Activated CD8-positive, alpha-beta T cell treated with anti-CD3 and anti-CD28 coated beads, Interleukin-2, amount 10 ng/mL, durations not matched to agents 7 days and 5 days (primary cell): ENCODE results near the gene PLA2G1B. TPM values are rescaled to one million over a fixed set of nuclear protein-coding genes. Genes with fewer than 3 reads are reported as not detected.

Experiments used
- ATAC-seq: fragments of 150-1000 bp; cut with Tn5 transposase; one replicate; pipeline ENCODE4 v1.10.0; 2021; ENCODE audit warnings: moderate library complexity
- CTCF ChIA-PET: fragments of 350-600 bp; sonication (Branson Sonifier 250); formaldehyde crosslinking; loops from one replicate; lab custom pipeline; 2021; ENCODE audit warnings: antibody characterized with exemption; lab: Charles Lee
- POLR2A ChIA-PET: fragments of 350-600 bp; sonication (Branson Sonifier 250); formaldehyde crosslinking; loops from one replicate; lab custom pipeline; 2021; ENCODE audit warnings: antibody characterized with exemption; lab: Charles Lee
- DNase-seq: peaks from one replicate; pipeline ENCODE4 v3.0.0-alpha.2; 2020
- H3K27ac Mint-ChIP-seq: one replicate; pipeline ENCODE4 v1.8.0; 2021; ENCODE audit warnings: mild to moderate bottlenecking, mixed read lengths
- H3K27me3 Mint-ChIP-seq: one replicate; pipeline ENCODE4 v1.8.0; 2021; ENCODE audit warnings: low read depth, mixed read lengths
- H3K36me3 Mint-ChIP-seq: one replicate; pipeline ENCODE4 v1.8.0; 2021; ENCODE audit warnings: low read depth, mixed read lengths
- H3K4me1 Mint-ChIP-seq: one replicate; pipeline ENCODE4 v1.8.0; 2021; ENCODE audit warnings: low read depth, mixed read lengths
- H3K4me3 Mint-ChIP-seq: one replicate; pipeline ENCODE4 v1.8.0; 2021; ENCODE audit warnings: mild to moderate bottlenecking, mixed read lengths
- H3K9me3 Mint-ChIP-seq: one replicate; pipeline ENCODE4 v1.8.0; 2022; ENCODE audit warnings: mixed read lengths; ENCODE audit not compliant: insufficient read depth
- total RNA-seq, 2 experiments: library from RNA; stranded (reverse); gene quantifications; one replicate each; pipeline ENCODE4 v1.2.3, GENCODE V29; 2021

PLA2G1B gene
- total RNA-seq, 2 experiments from 2014 or later: not detected

GRCh38 chr12:120357104-120357503, 29.5 kb upstream of the PLA2G1B start:
- H3K36me3 Mint-ChIP-seq: no peaks in the 10 kb centered on the region
- H3K27me3 Mint-ChIP-seq: peaks cover 32% of the 10 kb centered on the region
- no peaks in the 10 kb centered on the region for H3K9me3 Mint-ChIP-seq
- ChIA-PET POLR2A (interaction anchor here (0.6 to 1.0 kb wide), 2 partner anchors 50 to 66 kb away, joined by 3 read pairs; no protein-coding TSS in a partner anchor), CTCF (interaction anchor here (0.7 to 1.7 kb wide), 14 partner anchors 9 to 140 kb away, joined by 3 to 17 read pairs (median 4); no protein-coding TSS in a partner anchor)
- H3K4me3 Mint-ChIP-seq: no peak overlapping the region
- no peak overlapping the region for H3K27ac Mint-ChIP-seq
- no peaks in the 10 kb centered on the region for H3K4me1 Mint-ChIP-seq
- ATAC-seq (no peak), DNase-seq (no peak)

DNA sequence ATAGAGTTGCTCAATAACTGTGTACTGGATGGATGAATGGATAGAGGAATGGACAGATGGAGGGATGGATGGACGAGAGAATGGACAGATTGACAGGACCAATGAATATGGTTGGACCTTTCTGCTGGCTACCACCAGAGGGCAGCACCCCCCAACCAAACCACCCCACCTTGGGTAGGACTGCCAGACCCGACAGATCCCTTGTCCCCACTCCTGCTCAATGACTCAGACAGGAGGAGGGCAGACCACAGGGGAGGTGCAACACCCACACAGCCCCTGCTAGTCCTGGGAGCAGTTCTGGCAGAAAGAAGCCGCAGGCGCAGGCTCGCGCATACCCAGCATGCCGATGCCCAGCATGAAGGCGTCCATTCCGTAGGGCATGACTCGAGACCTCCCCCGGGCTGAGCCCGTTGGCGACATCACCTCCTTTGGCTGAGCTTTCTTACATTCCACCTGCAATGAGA, 29.0 kb upstream of the PLA2G1B start:
- ChIA-PET POLR2A (interaction anchor here (1.0 kb wide), 1 partner anchor 65 kb away, joined by 3 read pairs; no protein-coding TSS in a partner anchor), CTCF (interaction anchor here (0.7 to 1.7 kb wide), 13 partner anchors 10 to 139 kb away, joined by 3 to 17 read pairs (median 4); no protein-coding TSS in a partner anchor)
- H3K4me1 Mint-ChIP-seq: no peaks in the 10 kb centered on the region
- no peaks in the 10 kb centered on the region for H3K9me3 Mint-ChIP-seq
- ATAC-seq (peak; percentile 88), DNase-seq (peak; percentile 82)
- peaks cover 27% of the 10 kb centered on the region for H3K27me3 Mint-ChIP-seq
- H3K4me3 Mint-ChIP-seq: no peak overlapping the region
- no peak overlapping the region for H3K27ac Mint-ChIP-seq
- no peaks in the 10 kb centered on the region for H3K36me3 Mint-ChIP-seq

- CTCF ChIA-PET: interaction anchor here (1.3 to 2.0 kb wide), 3 partner anchors 13 to 115 kb away, joined by 3 to 6 read pairs (median 5); partner anchors contain the start of gene SRSF9
- no peaks in the 10 kb centered on the region for H3K4me1 Mint-ChIP-seq
- ATAC-seq (no peak), DNase-seq (no peak)
- H3K36me3 Mint-ChIP-seq: no peaks in the 10 kb centered on the region
- peaks cover 10% of the 10 kb centered on the region for H3K27me3 Mint-ChIP-seq
- POLR2A ChIA-PET: no interaction called here
- H3K4me3 Mint-ChIP-seq: no peak overlapping the region
- no peak overlapping the region for H3K27ac Mint-ChIP-seq
- no peaks in the 10 kb centered on the region for H3K9me3 Mint-ChIP-seq
Measured at GRCh38 chr12:120353556-120354317, 26.2 kb upstream of the PLA2G1B start.

- H3K36me3 Mint-ChIP-seq: no peaks in the 10 kb centered on the region
- H3K4me1 Mint-ChIP-seq: no peaks in the 10 kb centered on the region
- ATAC-seq (no peak), DNase-seq (no peak)
- POLR2A ChIA-PET: no interaction called here
- H3K27ac Mint-ChIP-seq: no peak overlapping the region
- no peaks in the 10 kb centered on the region for H3K9me3 Mint-ChIP-seq
- peaks cover 8% of the 10 kb centered on the region for H3K27me3 Mint-ChIP-seq
- no peak overlapping the region for H3K4me3 Mint-ChIP-seq
- CTCF ChIA-PET: interaction anchor here (1.3 to 2.0 kb wide), 3 partner anchors 13 to 116 kb away, joined by 3 to 6 read pairs (median 5); partner anchors contain the start of gene SRSF9
Measured at GRCh38 chr12:120353136-120353535, 25.6 kb upstream of the PLA2G1B start.

DNA sequence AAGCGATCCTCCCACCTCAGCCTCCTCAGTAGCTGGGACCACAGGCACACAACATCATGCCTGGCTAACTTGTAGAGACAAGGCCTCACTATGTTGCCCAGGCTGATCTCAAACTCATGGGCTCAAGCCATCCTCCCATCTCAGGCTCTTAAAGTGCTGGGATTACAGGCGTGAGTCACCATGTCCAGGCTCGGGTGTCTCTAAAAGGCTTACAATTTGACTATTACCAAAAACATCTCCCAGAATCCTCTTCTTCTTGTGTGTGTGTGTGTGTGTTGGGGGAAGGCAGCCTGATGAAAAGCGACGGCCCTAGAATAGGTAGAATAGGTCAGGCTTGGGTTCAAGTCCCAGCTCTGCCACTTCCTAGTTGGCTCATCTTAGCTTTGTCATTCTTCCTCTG, 24.5 kb upstream of the PLA2G1B start:
- DNase-seq: no peak
- H3K4me3 Mint-ChIP-seq: no peak overlapping the region
- CTCF ChIA-PET: no interaction called here
- no peaks in the 10 kb centered on the region for H3K36me3 Mint-ChIP-seq
- no peaks in the 10 kb centered on the region for H3K9me3 Mint-ChIP-seq
- peaks cover 6% of the 10 kb centered on the region for H3K27me3 Mint-ChIP-seq
- POLR2A ChIA-PET: interaction anchor here (0.8 kb wide), 1 partner anchor 59 kb away, joined by 3 read pairs; the partner anchor contains the start of gene RNU4-1
- H3K27ac Mint-ChIP-seq: no peak overlapping the region
- H3K4me1 Mint-ChIP-seq: no peaks in the 10 kb centered on the region
- ATAC-seq: no peak

DNA sequence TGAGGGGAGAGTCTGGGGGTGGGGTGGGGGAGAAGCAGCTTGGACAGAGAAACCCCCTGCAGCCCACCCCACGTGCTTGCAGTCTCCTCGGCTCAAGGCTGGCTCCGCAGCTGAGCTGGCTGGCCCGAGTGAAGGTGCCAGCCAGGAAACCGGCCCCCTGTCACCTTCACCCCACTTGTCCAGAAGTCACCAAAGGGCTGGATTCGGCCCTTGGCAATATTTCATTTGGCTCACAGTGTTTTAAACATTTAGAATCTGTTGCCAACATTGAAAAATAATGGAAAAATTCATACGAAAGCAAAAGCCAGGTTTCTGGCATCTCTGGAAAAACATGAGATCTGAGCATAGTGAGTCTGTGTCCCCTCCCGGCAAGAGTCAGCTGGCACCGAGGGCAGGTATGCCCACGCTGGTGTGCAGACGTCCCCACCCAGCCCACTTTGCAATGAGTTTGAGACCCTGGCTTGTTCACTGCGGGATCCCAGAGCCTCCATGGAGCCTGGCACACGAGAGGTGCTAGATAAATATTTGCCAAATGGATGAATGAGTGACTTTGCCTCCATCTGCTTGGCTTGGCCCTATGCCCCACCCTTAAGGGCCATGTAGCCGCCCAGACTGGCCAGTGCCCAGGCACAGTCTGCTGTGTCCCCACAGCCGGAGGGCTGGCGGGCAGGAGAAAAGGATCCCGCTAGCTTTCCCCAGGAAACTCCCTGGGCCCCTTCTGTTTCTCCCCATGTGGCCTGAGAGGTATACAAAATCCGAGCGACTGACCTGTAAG, 23.2 kb upstream of the PLA2G1B start:
- H3K9me3 Mint-ChIP-seq: no peaks in the 10 kb centered on the region
- POLR2A ChIA-PET: no interaction called here
- DNase-seq: no peak
- H3K4me1 Mint-ChIP-seq: no peaks in the 10 kb centered on the region
- H3K27me3 Mint-ChIP-seq: peaks cover 2% of the 10 kb centered on the region
- H3K36me3 Mint-ChIP-seq: no peaks in the 10 kb centered on the region
- H3K4me3 Mint-ChIP-seq: no peak overlapping the region
- H3K27ac Mint-ChIP-seq: no peak overlapping the region
- CTCF ChIA-PET: no interaction called here
- ATAC-seq: no peak

DNA sequence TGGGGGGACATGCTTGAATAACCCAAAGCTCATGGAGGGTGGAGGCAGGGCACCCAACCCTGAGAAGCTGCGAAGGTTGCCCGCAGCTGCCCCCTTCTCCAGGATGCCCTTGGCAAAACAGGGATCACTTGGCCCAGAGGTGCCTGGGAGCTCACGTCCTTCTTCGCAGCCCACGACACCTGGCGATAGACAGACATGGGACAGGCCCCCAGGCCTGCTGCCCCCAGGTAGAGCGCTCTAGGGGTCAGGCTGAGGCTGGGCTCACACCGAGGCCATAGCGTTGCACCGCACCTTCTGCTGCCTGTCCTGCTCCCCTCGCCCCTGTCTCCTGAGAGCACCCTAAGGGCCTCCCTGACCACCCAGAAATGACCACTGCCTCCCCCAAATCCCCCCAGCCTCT, 20.2 kb upstream of the PLA2G1B start:
- DNase-seq (no peak), ATAC-seq (no peak)
- Mint-ChIP-seq H3K4me3 (no peak overlapping the region), H3K36me3 (no peaks in the 10 kb centered on the region), H3K4me1 (no peaks in the 10 kb centered on the region), H3K27ac (no peak overlapping the region), H3K27me3 (peaks cover 2% of the 10 kb centered on the region), H3K9me3 (no peaks in the 10 kb centered on the region)
- POLR2A ChIA-PET: interaction anchor here (0.6 to 1.1 kb wide), 2 partner anchors 12 to 626 kb away, joined by 3 to 4 read pairs; no protein-coding TSS in a partner anchor
- CTCF ChIA-PET: no interaction called here

DNA sequence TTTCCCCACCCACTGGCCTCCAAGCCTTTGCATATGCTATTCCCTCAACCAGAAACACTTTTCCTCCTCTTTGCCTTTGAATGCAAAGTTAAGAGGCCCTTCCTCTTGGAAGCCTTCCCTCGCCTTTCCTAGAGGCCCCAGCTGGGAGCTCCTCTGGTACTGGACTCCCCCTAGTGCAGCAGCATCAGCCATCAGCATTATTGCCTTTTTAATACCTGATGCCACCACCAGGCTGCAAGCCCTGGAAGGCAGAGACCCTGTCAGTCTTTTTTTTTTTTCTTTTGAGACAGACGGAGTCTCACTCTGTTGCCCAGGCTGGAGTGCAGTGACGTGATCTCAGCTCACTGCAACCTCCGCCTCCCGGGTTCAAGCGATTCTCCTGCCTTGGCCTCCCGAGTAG, 19.1 kb upstream of the PLA2G1B start:
- no peak for DNase-seq
- Mint-ChIP-seq H3K9me3 (no peaks in the 10 kb centered on the region), H3K4me1 (no peaks in the 10 kb centered on the region), H3K36me3 (no peaks in the 10 kb centered on the region), H3K27me3 (peaks cover 2% of the 10 kb centered on the region), H3K27ac (no peak overlapping the region), H3K4me3 (no peak overlapping the region)
- ChIA-PET POLR2A (no interaction called here), CTCF (no interaction called here)
- no peak for ATAC-seq

- ATAC-seq (no peak), DNase-seq (no peak)
- peaks cover 2% of the 10 kb centered on the region for H3K27me3 Mint-ChIP-seq
- ChIA-PET CTCF (no interaction called here), POLR2A (no interaction called here)
- H3K9me3 Mint-ChIP-seq: no peaks in the 10 kb centered on the region
- H3K4me3 Mint-ChIP-seq: no peak overlapping the region
- H3K36me3 Mint-ChIP-seq: no peaks in the 10 kb centered on the region
- no peak overlapping the region for H3K27ac Mint-ChIP-seq
- no peaks in the 10 kb centered on the region for H3K4me1 Mint-ChIP-seq
Measured at GRCh38 chr12:120346031-120346430, 18.5 kb upstream of the PLA2G1B start.

DNA sequence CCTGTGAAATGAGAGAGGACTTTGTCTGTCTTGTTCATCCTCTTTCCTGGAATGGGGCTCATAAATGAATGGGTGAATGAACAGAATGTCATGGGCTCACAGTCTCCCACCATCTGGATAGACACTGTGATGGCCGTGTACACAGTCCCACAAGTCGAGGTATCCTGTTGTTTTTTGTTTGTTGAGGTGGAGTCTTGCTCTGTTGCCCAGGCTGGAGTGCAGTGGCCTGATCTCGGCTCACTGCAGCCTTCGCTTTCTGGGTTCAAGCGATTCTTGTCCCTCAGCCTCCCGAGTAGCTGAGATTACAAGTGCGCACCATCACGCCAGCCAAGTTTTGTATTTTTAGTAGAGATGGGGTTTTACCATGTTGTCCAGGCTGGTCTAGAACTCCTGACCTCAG, 16.1 kb upstream of the PLA2G1B start:
- Mint-ChIP-seq H3K4me3 (no peak overlapping the region), H3K36me3 (no peaks in the 10 kb centered on the region), H3K4me1 (no peaks in the 10 kb centered on the region), H3K9me3 (no peaks in the 10 kb centered on the region), H3K27ac (no peak overlapping the region), H3K27me3 (peaks cover 2% of the 10 kb centered on the region)
- ATAC-seq (no peak), DNase-seq (no peak)
- CTCF ChIA-PET: interaction anchor here (0.7 kb wide), 1 partner anchor 19 kb away, joined by 3 read pairs; no protein-coding TSS in a partner anchor
- POLR2A ChIA-PET: no interaction called here

GRCh38 chr12:120343039-120343537, 15.5 kb upstream of the PLA2G1B start:
- Mint-ChIP-seq H3K27ac (no peak overlapping the region), H3K4me1 (no peaks in the 10 kb centered on the region), H3K9me3 (peaks cover 1% of the 10 kb centered on the region), H3K4me3 (no peak overlapping the region), H3K27me3 (peaks cover 4% of the 10 kb centered on the region), H3K36me3 (no peaks in the 10 kb centered on the region)
- CTCF ChIA-PET: interaction anchor here (0.6 kb wide), 1 partner anchor 88 kb away, joined by 3 read pairs; no protein-coding TSS in a partner anchor
- POLR2A ChIA-PET: no interaction called here
- ATAC-seq: no peak
- DNase-seq: no peak
